ENCODE data around the gene SORCS1. TPM values are rescaled to one million over a fixed set of nuclear protein-coding genes. Genes with fewer than 3 reads are reported as not detected.
"Not testable (repeated sequence)": the region's sequence is repeated elsewhere in the genome, so short reads cannot be mapped to it uniquely, and the experiment has no call there.

Gene SORCS1
- total RNA-seq, 2 donors from 2014 or later, result not detected

DNA sequence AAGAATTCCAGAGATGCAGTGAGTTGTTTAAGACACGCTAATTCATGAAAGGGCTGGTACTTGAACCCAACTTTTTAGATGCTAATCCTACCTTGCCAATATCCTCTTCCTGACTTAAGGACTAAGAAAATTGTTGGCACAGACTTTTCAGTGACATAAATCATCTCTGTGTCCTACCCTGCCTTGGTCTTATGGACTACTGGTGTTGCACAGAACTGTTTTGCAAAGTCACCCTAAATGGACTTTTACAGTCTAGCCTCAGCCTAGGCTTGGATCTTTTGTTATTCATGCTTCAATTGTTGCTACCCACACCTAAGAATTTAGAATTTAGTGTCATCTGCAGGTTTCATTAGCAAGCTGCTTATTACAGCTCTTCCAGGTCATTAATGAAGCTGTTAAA, 112.7 kb downstream of the SORCS1 start:
- H3K4me3 Mint-ChIP-seq, result no peak overlapping the region
- no peak for ATAC-seq (replicated peaks)
- no peaks in the 10 kb centered on the region for H3K36me3 Mint-ChIP-seq (ENCODE audit: low read depth)
- peaks cover 7% of the 10 kb centered on the region for H3K9me3 Mint-ChIP-seq
- H3K27me3 Mint-ChIP-seq, result no peaks in the 10 kb centered on the region
- H3K27ac Mint-ChIP-seq, result no peak overlapping the region
- H3K4me1 Mint-ChIP-seq, result no peaks in the 10 kb centered on the region

DNA sequence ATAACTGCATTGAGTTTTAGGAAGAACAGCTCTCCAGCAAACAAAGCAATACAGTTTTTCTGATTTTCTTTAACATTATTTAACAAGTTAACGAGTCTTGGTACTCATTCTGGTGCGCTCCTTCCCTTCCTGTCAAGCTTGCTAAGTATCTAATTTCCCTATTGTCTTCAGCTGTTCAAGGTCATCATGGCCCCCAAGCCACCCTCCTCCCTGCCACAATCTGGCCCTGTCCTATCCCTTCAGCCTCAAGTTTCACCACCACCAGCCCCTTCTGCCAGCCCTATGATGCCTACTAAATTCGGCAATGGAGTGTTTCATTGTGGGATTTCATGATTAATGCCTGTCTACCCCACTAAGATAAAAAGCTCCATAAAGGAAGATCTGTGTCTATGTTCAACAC, 121.0 kb downstream of the SORCS1 start:
- H3K27ac Mint-ChIP-seq, result no peak overlapping the region
- peaks cover 9% of the 10 kb centered on the region for H3K9me3 Mint-ChIP-seq
- no peak for ATAC-seq (replicated peaks)
- no peaks in the 10 kb centered on the region for H3K36me3 Mint-ChIP-seq (ENCODE audit: low read depth)
- H3K4me1 Mint-ChIP-seq, result no peaks in the 10 kb centered on the region
- no peaks in the 10 kb centered on the region for H3K27me3 Mint-ChIP-seq
- no peak overlapping the region for H3K4me3 Mint-ChIP-seq

DNA sequence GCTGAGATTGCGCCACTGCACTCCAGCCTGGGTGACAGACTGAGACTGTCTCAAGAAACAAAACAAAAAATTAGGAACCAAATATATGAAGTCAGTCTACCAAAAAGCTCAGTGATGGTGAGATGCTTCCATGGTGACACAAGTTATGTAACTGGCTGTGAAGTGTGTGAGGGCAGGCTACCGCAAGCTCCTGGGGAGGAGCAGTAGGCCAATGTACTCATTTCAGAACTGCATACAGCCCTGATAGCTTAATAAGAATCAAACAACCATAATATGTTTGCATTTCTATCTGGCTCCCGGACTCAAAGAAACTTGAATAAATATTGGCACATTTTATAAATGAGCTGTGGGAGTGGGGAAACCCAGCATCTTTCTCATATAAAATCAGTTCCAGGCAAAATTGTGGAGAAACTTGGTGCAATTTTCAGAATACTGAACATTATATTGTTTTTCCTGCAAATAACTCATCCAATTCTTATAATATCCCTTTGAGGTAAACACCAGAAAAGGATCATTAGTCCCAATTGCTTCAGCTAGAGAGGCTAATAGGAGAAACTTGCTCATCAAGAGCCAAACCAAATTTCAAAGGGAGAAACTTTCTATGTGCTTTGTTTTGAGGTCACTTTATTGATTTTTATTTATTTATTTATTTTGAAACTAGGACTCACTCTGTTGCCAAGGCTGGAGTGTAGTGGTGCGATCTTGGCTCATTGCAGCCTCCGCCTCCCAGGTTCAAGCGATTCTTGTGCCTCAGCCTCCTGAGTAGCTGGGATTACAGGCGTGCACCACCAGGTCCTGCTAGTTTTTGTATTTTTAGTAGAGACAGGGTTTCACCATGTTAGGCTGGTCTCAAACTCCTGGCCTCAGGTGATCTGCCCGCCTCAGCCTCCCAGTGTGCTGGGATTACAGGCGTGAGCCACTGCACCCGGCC, 127.0 kb downstream of the SORCS1 start:
- Mint-ChIP-seq H3K4me1 (no peaks in the 10 kb centered on the region), H3K27me3 (no peaks in the 10 kb centered on the region), H3K4me3 (no peak overlapping the region), H3K9me3 (peaks cover 10% of the 10 kb centered on the region), H3K36me3 (ENCODE audit: low read depth) (no peaks in the 10 kb centered on the region), H3K27ac (no peak overlapping the region)
- ATAC-seq (replicated peaks), result no peak

DNA sequence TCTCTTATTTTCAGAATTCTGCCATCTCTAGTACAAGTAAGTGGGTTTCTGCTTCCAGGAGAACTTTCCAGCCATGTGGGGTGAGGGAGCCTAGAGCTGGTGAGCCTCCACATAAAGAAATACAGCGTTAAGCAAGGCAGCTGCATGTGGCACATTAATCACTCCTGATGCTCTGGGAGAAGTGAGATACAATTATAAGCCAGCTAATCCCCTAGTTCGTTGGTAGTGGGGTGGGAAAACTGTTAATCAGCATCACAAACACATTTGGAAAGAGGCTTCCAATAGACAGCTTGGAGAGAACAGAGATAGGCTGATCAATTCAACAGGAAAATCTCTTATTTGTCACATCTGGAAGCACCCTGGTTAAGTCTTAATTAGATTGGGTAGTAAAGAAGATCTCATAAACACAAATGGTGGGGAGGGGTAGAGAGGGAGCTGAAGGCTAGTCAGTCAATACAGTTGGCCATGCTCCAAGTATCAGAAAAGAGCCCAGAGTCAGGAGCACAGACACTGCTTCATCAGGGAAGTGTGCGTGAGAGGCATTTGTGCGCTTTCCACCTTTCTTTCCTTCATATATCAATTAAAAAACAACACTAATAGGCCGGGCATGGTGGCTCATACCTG, 130.6 kb downstream of the SORCS1 start:
- Mint-ChIP-seq H3K4me1 (no peaks in the 10 kb centered on the region), H3K36me3 (ENCODE audit: low read depth) (no peaks in the 10 kb centered on the region), H3K27ac (no peak overlapping the region), H3K9me3 (peaks cover 16% of the 10 kb centered on the region), H3K27me3 (no peaks in the 10 kb centered on the region), H3K4me3 (no peak overlapping the region)
- ATAC-seq (replicated peaks), result no peak

DNA sequence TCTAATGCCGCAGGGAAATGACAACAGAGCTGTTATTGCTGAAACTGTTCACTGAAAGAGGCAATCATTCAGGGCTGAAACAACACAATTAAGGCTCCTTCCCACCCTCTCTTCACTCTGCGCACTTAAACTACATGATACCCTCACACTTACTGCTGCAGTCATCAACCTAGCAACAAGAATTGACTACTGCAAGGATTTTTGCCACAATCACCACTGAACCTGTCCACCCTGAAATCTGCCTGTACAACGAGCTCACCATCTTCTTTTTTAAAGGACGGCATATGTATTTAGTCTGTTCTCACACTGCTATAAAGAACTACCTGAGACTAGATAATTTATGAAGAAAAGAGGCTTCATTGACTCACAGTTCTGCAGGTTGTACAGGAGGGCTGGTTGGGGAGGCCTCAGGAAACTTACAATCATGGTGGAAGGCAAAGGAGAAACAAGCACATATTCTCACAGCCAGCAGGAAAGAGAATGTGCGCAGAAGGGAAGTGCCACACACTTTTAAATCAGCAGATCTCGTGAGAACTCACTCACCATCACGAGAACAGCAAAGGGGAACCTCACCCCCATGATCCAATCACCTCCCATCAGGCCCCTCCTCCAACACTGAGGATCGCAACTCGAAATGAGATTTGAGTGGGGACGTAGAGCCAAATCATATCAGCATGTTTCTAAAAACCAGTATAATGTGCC, 131.7 kb downstream of the SORCS1 start:
- no peak for ATAC-seq (replicated peaks)
- H3K36me3 Mint-ChIP-seq (ENCODE audit: low read depth), result no peaks in the 10 kb centered on the region
- no peaks in the 10 kb centered on the region for H3K27me3 Mint-ChIP-seq
- H3K27ac Mint-ChIP-seq, result no peak overlapping the region
- H3K9me3 Mint-ChIP-seq, result peaks cover 16% of the 10 kb centered on the region
- H3K4me1 Mint-ChIP-seq, result no peaks in the 10 kb centered on the region
- no peak overlapping the region for H3K4me3 Mint-ChIP-seq

DNA sequence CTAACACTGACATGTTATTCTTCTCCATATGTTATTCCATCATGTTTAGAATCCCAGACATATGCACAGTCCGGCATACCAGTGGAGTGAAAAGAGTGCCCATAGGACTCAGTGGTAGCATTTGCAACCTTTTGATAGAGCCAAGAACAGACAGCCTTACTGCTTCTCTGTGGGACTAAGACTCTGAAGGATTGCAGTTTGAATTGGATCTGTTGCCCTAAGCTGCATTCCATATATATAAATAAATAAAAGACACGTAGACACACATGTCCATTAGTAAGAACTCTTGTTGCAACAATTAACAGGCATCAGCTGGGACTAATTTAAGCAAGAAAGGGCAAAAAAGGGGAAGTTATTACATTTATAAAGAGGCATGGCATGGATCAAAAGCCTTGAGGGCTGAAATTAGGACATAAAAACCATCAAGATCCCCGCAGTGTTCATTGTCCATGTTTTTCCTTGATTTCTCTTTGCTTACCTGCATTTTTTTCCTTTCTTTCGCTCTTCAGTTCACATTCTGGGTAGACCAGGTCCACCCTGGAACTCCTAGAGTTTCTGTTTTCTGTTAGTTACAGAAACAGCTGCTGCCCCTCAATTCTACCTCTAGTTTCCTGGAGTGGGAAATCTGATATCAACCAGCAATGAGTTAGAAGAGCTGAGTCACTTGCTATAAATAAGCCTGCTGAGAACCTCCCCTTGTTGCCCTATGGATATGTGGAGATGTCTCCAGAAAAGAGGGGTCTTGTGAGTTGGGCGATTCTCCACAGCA, 132.4 kb downstream of the SORCS1 start:
- Mint-ChIP-seq H3K9me3 (peaks cover 16% of the 10 kb centered on the region), H3K27ac (no peak overlapping the region), H3K4me3 (no peak overlapping the region), H3K36me3 (ENCODE audit: low read depth) (no peaks in the 10 kb centered on the region), H3K4me1 (no peaks in the 10 kb centered on the region), H3K27me3 (no peaks in the 10 kb centered on the region)
- no peak for ATAC-seq (replicated peaks)

DNA sequence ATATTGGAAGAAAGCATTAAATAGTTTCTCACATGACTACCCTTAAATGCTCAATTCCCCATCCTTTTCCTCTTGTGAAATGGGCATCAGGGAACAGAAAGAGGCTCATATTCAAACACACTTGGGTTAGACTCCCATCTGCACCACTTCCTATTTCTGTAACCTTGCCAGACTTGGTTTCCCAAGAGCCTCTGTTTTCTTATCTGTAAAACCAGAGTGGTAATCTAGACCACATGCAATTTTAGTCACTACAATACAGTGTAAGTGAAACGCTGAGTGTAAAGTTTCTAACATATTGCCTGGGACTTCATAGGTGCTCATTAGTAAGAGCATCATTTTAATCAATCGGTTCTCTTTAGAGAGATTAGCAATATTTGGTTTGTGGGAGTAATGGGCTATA, 136.3 kb downstream of the SORCS1 start:
- Mint-ChIP-seq H3K9me3 (peaks cover 13% of the 10 kb centered on the region), H3K36me3 (ENCODE audit: low read depth) (no peaks in the 10 kb centered on the region), H3K4me1 (no peaks in the 10 kb centered on the region), H3K4me3 (no peak overlapping the region), H3K27me3 (no peaks in the 10 kb centered on the region), H3K27ac (no peak overlapping the region)
- ATAC-seq (replicated peaks), result no peak

DNA sequence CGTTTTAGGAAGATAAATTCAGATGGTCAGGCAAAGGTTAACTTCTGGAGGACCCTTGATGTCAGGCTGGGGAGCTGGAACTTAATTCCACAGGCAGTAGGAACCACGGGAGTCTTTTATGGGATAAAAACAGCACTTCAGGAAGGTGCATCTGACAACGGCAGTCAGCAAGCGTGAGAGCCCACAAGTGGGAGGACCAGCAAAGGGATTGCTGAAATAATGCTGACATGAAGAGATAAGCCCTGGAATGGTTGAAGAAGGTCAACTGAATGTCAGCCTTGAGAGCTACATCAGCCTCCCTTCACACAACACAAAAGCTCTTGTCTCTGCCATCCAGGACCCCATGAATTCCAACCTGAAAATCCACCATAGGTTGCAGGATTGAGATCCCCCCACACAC, 138.8 kb downstream of the SORCS1 start:
- Mint-ChIP-seq H3K27me3 (no peaks in the 10 kb centered on the region), H3K4me3 (no peak overlapping the region), H3K9me3 (peaks cover 4% of the 10 kb centered on the region), H3K36me3 (ENCODE audit: low read depth) (no peaks in the 10 kb centered on the region), H3K4me1 (no peaks in the 10 kb centered on the region), H3K27ac (no peak overlapping the region)
- no peak for ATAC-seq (replicated peaks)

DNA sequence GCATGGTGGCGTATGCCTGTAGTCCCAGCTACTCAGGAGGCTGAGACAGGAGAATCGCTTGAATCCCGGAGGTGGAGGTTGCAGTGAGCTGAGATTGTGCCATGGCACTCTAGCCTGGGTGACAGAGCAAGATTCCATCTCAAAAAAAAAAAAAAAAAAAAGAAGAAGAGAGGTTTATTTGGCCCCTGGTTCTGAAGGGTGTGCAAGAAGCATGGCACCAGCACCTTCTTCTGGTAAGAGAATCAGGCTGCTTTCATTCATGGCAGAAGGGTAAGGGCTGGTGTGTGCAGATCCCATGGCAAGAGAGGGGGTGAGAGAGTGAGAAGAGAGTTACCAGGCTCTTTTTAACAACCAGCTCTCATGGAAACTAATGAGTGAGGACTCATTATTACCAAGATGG, 140.5 kb downstream of the SORCS1 start:
- not testable (repeated sequence) for H3K4me1 Mint-ChIP-seq; ATAC-seq (replicated peaks); H3K27me3 Mint-ChIP-seq; H3K9me3 Mint-ChIP-seq; H3K27ac Mint-ChIP-seq; H3K4me3 Mint-ChIP-seq; H3K36me3 Mint-ChIP-seq (ENCODE audit: low read depth)

DNA sequence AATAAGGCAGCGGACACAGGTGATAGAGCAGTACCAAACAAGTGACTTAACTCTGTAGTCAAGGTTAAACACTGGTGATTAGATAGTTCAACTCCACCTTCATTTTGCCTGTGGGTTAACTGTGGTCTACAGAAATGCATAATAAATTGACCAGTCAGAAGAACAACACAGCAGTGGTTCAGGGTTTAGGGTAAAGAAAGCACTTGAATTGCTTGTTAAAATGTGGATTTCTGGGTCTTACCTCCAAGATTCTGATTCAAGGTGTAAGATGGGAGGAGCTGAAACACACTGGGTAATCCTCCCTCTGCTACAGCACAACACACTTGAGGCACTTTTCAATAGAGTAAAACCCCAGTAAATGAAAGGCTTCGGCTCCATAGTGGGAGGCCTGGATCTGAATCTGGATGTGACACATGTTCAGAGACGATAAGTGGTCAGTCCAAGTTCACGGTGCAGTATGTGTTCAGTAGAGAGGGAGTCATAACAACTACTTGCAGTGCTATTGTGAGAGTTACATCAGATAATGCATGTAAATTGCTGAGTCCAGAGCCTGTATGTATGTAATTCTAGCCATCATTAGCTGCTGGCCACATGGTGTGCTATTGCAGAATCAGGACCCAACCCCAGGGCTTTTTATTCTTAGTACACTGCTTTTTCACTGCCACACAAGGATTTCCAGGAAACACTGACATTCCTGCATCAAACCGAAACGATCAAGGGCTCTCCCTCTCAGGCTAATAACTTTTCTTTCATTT, 141.7 kb downstream of the SORCS1 start:
- H3K4me1 Mint-ChIP-seq, result no peaks in the 10 kb centered on the region
- no peak for ATAC-seq (replicated peaks)
- H3K4me3 Mint-ChIP-seq, result no peak overlapping the region
- H3K27ac Mint-ChIP-seq, result no peak overlapping the region
- H3K9me3 Mint-ChIP-seq, result no peaks in the 10 kb centered on the region
- no peaks in the 10 kb centered on the region for H3K27me3 Mint-ChIP-seq
- no peaks in the 10 kb centered on the region for H3K36me3 Mint-ChIP-seq (ENCODE audit: low read depth)

DNA sequence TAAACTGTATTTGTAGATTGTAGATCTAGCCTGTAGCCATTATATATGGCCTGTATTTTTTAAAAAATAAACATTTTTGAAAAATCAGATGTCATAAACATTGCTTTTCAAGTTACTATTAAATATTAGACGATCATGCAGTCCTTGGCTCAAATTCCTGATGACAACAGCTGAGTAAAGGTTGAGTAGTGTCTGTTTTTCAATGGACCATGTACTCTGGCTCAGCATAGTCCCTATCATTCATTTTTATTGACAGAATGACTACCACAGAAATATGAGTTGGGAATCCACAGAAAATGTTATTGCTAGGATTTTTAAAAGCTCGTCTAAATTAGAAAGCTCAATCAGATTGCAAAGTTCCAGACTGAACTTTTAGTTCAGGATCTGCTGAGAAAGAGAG, 145.4 kb downstream of the SORCS1 start:
- H3K27ac Mint-ChIP-seq, result no peak overlapping the region
- H3K9me3 Mint-ChIP-seq, result no peaks in the 10 kb centered on the region
- H3K4me1 Mint-ChIP-seq, result no peaks in the 10 kb centered on the region
- no peak for ATAC-seq (replicated peaks)
- no peaks in the 10 kb centered on the region for H3K27me3 Mint-ChIP-seq
- H3K36me3 Mint-ChIP-seq (ENCODE audit: low read depth), result no peaks in the 10 kb centered on the region
- no peak overlapping the region for H3K4me3 Mint-ChIP-seq

DNA sequence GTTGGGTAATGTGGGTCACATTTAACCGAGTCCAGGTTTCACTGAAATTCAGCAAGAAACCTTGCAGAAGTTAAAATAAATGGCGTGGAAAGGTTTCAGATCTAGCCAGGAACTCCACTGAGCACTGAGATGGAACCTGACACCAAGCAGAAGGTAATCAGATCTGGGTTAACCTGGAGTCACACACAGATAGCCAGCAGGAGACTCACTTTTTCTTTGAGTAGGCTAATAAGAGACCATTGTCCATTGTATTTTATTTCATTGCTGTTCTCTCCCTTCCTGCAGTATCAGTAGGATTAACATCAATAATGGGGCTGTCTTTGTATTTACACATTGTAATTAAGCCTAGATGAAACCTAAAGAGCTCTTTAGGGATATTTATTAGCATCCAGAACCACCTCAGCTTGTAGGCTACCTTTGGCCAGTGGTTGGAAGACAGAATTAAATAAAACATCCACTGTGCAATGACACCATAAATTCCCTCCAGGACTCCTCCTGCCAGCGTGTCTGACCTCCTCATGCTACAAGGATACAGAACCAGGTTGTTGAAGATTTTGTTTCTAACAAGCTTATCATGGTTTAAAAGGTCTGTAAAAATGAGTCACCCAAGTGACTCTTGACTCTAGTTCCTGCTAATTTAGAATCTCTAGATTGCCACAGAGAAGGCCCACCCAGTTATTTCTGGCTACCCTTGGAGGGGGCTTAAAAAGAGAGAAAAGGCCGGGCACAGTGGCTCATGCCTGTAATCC, 151.1 kb downstream of the SORCS1 start:
- no peak for ATAC-seq (replicated peaks)
- Mint-ChIP-seq H3K36me3 (ENCODE audit: low read depth) (no peaks in the 10 kb centered on the region), H3K9me3 (peaks cover 3% of the 10 kb centered on the region), H3K27me3 (no peaks in the 10 kb centered on the region), H3K4me3 (no peak overlapping the region), H3K27ac (no peak overlapping the region), H3K4me1 (no peaks in the 10 kb centered on the region)

DNA sequence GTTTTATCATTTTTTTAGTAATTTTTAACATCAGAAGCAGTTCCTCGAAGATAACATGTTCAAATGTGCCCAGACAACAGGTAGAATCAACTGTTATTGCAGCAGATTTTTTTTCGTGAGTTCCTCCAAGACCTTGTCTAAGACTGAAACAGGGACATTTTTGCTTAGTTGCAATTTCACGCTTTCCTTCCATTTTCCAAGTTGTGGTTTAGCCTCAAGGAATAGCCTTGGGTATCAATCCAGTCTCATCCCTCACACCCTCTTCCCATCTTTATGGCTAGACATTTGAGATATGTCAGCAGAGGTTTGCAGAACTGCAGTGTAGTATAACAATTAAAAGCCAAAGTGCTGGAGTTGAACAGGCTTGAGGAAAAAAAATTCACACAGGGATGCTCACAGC, 152.5 kb downstream of the SORCS1 start:
- Mint-ChIP-seq H3K4me3 (no peak overlapping the region), H3K27me3 (no peaks in the 10 kb centered on the region), H3K9me3 (peaks cover 8% of the 10 kb centered on the region), H3K27ac (no peak overlapping the region), H3K4me1 (no peaks in the 10 kb centered on the region), H3K36me3 (ENCODE audit: low read depth) (no peaks in the 10 kb centered on the region)
- no peak for ATAC-seq (replicated peaks)
